Measurements from ENCODE around the gene CDKN2B.

Gene CDKN2B

DNA sequence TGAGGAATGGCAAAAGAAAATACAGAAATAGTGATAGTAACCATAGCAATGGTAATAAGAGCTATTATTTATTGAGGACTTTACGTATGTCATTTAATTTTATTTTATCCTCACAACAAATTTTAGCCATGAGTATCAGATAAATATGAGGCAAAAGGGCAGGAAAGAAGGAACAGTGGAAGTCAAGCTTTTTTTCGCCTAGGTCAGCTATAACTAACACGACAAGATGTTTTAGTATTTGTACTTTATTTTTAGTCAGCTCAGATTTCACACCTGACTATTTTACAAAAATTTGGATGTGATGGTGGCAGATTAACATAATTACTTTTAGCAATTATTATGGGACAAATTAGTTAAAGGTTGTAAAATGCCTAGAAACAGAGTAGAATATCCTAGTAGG is 34.8 kb upstream of the CDKN2B start:
- FAIRE-seq: no peak
- no peak for DNase-seq (ENCODE audit: insufficient read length, low spot score)
- no peak for TF ChIP-seq POLR2A (IDR thresholded peaks at IDR 0.05; ENCODE audit: low read depth, low read length)

DNA sequence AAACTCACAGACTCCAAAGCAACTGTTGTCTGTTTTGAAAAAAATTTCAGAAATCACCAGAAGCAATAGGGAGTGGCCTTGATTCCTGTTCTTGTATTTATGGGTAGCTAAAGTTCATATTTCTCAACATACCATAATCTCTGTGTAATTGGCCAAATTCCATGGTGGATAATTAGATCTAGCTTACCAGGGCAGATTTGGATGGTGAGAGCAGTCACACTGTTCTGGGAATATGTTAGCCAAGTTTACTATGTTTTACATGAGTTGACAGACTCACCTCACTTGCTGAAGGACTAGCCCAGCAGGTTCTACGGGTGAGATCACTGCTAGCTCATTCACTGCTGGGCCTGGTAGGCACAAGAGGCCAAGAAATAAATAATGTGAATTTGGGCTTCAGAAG is 32.7 kb upstream of the CDKN2B start:
- FAIRE-seq: no peak
- TF ChIP-seq POLR2A (IDR thresholded peaks at IDR 0.05; ENCODE audit: low read depth, low read length): no peak
- DNase-seq (ENCODE audit: insufficient read length, low spot score): no peak

GRCh38 chr9:22041344-22041743 is 32.2 kb upstream of the CDKN2B start:
- no peak for FAIRE-seq
- no peak for DNase-seq (ENCODE audit: insufficient read length, low spot score)
- no peak for TF ChIP-seq POLR2A (IDR thresholded peaks at IDR 0.05; ENCODE audit: low read depth, low read length)

GRCh38 chr9:22040760-22041159 is 31.7 kb upstream of the CDKN2B start:
- no peak for FAIRE-seq
- TF ChIP-seq POLR2A (IDR thresholded peaks at IDR 0.05; ENCODE audit: low read depth, low read length): no peak
- no peak for DNase-seq (ENCODE audit: insufficient read length, low spot score)

DNA sequence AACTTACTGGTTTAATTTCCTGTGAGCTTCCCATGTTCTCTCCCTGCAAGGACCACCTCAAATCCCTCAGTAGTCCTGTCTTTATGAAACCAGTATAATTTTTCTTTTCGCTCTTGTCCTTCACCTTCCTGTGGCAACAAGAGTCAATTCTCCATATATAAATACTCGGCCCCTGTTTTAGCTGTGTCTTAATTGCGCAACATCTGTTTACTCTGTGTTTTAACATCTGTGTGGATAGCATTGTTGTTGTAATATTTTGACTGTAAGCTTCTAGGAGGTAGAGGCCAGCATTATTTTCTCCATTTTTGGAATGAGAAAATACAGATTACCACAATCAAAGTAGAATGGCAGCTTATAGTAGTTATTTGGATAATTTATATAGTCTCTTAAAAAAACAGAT is 30.2 kb upstream of the CDKN2B start:
- FAIRE-seq: no peak
- TF ChIP-seq POLR2A (IDR thresholded peaks at IDR 0.05; ENCODE audit: low read depth, low read length): no peak
- DNase-seq (ENCODE audit: insufficient read length, low spot score): no peak

DNA sequence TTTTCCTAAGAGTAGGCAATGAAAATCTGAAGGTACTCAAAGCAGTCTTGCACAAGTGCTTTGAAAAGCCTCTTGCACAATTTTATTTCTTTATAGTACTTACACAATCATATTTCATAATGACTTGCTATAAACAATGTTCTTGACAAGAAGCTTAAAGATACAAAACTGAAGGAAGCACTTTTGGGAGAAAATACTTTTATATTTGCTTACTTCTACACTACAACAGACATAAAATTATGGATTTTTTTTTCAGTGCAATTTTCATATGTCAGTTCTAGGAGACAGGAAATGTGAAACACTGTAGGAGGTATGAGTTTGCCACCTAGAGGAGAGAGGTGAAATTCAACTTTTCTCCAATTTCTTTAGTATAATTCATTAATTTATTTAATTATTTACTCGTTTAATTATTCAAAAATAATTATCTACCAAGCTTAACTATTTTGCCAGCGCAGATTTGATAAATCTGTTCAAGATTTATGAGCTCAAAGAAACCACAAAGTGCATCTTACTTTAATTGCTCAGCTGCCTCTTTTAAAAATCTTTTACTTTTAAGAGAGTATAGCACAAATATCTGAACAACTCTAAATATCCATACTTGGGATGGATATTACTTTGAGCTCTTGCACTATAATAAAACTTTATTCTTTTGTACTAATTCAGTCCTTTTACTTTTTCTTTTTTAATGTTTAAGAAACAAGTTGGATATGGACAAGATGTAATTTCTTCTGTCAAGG is 29.0 kb upstream of the CDKN2B start:
- DNase-seq (ENCODE audit: insufficient read length, low spot score) (no peak), FAIRE-seq (no peak)
- TF ChIP-seq POLR2A (IDR thresholded peaks at IDR 0.05; ENCODE audit: low read depth, low read length): no peak

DNA sequence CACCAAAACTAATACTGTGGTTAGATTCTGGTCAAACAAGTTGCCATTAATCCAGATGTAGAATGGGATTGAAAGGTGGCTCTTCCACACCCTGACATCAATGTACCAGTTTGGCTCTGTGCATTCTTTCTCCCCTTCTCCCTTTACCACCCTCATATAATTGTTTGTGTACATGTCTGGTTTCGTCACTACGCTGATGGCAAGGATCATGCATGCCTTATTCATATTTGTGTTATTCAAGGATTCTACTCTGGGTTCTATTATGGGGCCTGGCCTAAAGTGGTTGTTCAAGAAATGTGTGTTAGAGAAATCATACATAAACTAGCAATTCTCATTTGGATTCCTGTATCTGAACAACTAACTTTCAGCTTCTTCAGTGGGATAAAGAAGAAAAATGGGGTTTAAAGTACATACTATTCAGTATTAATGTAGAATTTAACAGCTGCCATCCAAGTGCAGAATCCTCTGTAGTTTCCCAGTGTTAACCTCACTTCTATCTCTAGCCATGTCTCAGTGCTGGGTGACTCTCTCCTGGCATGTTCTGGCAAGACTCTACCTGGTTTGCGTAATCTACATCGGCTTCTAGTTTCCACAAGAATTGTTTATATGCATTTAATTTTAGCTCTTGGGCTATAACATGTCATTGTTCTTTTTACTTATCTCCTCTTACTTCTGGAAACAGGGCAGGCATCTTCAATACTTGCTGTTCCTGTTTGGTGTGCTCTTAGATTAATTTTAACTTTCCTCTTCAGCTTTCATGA is 27.9 kb upstream of the CDKN2B start:
- FAIRE-seq (no peak), DNase-seq (ENCODE audit: insufficient read length, low spot score) (no peak)
- no peak for TF ChIP-seq POLR2A (IDR thresholded peaks at IDR 0.05; ENCODE audit: low read depth, low read length)

- no peak for DNase-seq (ENCODE audit: insufficient read length, low spot score)
- FAIRE-seq: no peak
- TF ChIP-seq POLR2A (IDR thresholded peaks at IDR 0.05; ENCODE audit: low read depth, low read length): no peak
These were observed 26.5 kb upstream of the CDKN2B start for GRCh38 chr9:22035591-22036011.

DNA sequence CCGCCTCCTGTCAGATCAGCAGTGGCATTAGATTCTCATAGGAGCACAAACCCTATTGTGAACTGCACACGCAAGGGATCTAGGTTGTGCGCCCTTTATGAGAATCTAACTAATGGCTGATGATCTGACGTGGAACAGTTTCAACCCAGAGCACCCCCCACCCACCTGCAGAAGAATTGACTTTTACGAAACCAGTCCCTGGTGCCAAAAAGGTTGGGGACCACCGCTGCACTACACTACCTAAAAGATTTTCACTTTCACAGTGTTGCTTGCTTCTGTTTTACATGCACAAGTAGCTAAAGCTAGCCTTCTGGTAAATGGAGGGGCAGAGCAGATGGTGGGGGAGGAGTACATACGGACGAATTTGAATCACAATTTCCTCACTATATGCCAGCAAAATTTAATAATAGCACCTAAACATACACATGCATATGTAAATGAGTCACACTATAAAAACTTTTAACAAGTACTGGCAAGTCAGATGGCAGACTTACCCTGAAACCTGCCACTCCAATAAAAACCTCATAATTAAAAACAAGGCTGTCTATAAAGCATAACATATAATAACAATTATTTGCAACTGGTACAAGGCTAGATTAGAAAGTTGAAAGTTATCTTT is 24.0 kb upstream of the CDKN2B start:
- FAIRE-seq: no peak
- no peak for DNase-seq (ENCODE audit: insufficient read length, low spot score)
- no peak for TF ChIP-seq POLR2A (IDR thresholded peaks at IDR 0.05; ENCODE audit: low read depth, low read length)

- TF ChIP-seq POLR2A (IDR thresholded peaks at IDR 0.05; ENCODE audit: low read depth, low read length): no peak
- DNase-seq (ENCODE audit: insufficient read length, low spot score): no peak
- no peak for FAIRE-seq
These were observed 22.7 kb upstream of the CDKN2B start for GRCh38 chr9:22031655-22032411.

DNA sequence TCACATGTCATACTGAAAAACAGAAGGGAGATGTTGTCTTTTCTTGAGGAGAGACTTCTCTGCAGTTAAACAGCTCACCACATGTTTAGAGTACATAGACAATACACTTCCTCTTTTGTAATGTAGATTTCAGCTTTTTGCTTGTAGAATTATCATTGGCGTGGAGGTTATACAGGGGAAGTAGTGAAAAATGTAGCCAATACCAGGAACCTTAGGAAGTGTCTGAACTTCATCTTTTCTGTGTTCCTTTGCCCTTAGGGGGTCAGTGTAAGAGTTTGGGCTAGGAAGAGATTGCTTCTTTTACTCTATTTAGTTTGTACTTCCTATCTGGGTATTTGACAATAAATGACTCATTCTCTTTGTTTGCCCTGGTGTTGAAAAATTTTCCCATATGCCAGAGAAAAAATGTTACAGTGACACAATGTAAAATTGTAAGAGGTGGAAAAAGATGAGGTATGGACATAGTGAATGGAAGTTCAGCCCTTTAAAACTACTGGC is 21.0 kb upstream of the CDKN2B start:
- DNase-seq (ENCODE audit: insufficient read length, low spot score) (no peak), FAIRE-seq (no peak)
- no peak for TF ChIP-seq POLR2A (IDR thresholded peaks at IDR 0.05; ENCODE audit: low read depth, low read length)

DNA sequence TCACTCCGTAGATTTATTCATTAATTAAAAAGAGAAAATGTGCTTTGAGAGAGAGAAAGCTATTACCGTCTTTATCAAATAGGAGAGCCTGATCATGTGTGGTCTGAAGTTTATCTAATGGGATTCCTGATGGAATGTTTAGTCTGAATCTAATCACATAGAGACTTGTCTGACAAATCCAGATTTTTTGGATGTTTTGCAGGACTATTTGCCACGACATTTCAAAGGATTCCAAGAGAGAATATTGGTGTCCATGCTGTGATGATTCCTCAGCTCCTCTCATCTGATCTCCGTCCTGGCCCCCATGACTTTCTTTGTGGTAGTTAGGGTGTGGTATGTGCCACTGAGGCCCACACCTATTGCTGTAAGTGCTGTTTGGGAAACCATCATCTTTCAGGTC is 20.1 kb upstream of the CDKN2B start:
- TF ChIP-seq POLR2A (IDR thresholded peaks at IDR 0.05; ENCODE audit: low read depth, low read length): no peak
- no peak for DNase-seq (ENCODE audit: insufficient read length, low spot score)
- FAIRE-seq: no peak

DNA sequence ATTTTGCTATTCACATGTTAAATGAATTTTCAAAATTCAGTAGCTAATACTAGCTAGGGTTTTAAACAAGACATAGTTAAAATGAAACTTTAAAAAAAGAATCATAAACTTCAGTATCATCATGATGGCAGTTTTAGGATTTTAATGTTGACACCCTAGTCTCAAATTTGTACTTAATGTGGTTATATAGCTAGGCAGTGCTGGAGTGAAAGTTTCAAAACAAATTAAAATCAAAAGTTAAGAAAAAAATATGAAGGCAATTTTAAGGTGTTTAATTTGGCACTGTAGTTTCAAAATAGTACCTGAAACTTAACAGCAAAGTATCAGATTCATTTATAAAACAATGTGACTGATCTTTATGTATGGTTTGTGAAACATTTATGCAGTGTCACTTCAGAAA is 19.3 kb upstream of the CDKN2B start:
- DNase-seq (ENCODE audit: insufficient read length, low spot score) (no peak), FAIRE-seq (no peak)
- no peak for TF ChIP-seq POLR2A (IDR thresholded peaks at IDR 0.05; ENCODE audit: low read depth, low read length)

DNA sequence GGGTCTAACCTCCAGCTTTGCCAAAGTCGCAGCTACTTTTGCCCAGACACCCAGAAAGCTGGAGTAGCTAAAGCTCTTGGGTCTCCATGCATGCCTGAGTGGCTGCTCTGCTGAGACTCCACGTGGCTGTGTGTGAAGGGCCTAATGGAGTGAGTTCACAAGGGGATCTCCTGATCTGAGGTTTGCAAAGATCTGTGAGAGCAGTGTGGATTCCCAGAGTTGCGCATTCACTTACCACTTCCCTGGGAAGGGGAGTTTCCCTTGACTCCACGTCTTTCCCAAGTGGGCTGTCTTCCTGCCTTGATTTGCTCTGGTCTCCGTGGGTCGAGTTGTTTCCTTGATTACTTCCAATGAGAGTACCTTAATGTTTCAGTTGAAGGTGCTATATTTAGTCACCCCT is 17.6 kb upstream of the CDKN2B start:
- no peak for FAIRE-seq
- no peak for DNase-seq (ENCODE audit: insufficient read length, low spot score)
- no peak for TF ChIP-seq POLR2A (IDR thresholded peaks at IDR 0.05; ENCODE audit: low read depth, low read length)
